Testis (tissue), 3 donors: ENCODE results near the gene GJB2. TPM values are rescaled to one million over a fixed set of nuclear protein-coding genes. Genes with fewer than 3 reads are reported as not detected.

ENCODE experiments used
- DNase-seq: peaks from one replicate; pipeline ENCODE4 v3.0.0-alpha.2; 2019
- H3K27ac ChIP-seq, 2 donors: fragments of 200-600 bp; sonication (generic); one replicate each; pipeline ENCODE4 v1.5.1; 2019
- H3K27me3 ChIP-seq: fragments of 200-600 bp; sonication (generic); one replicate; pipeline ENCODE4 v1.5.1; 2019
- H3K36me3 ChIP-seq: fragments of 200-600 bp; sonication (generic); one replicate; pipeline ENCODE4 v1.5.1; 2017; ENCODE audit warnings: low read depth; ENCODE audit errors: missing control alignments
- H3K4me1 ChIP-seq: fragments of 200-600 bp; sonication (generic); one replicate; pipeline ENCODE4 v1.5.1; 2019
- H3K4me3 ChIP-seq, 2 donors: fragments of 200-600 bp; sonication (generic); one replicate each; pipeline ENCODE4 v1.5.1; 2017 to 2019
- H3K9me3 ChIP-seq: fragments of 200-600 bp; sonication (generic); one replicate; pipeline ENCODE4 v1.5.1; 2017
- POLR2A ChIP-seq: fragments of 450-650 bp; IDR thresholded peaks from one replicate; pipeline ENCODE4 v1.6.1; 2017; ENCODE audit warnings: antibody characterized with exemption, mild to moderate bottlenecking, moderate library complexity
- WGBS, 2 donors: methylation state at CpG; one replicate each; pipeline ENCODE4 v1.1.5; 2018; 5-methylcytosine and 5-hydroxymethylcytosine counted together
- intact Hi-C: fragments of 100-400 bp; cut with DNase I; formaldehyde crosslinking; loops from one replicate; pipeline ENCODE4 v1.15.1; 2023; ENCODE audit warnings: low total_unique reads
- polyA plus RNA-seq: library from polyadenylated mRNA; stranded (reverse); fragments of 350-450 nt; fragmentation: Illumina TruSeq; extraction: RNeasy Lipid Tissue Mini Kit (QIAGEN cat#74804); gene quantifications from one replicate; pipeline ENCODE4 v1.2.3, GENCODE V29; 2014; ENCODE audit warnings: low read depth, low replicate concordance; ENCODE audit not compliant: insufficient read depth
- total RNA-seq, 2 donors: library from RNA; depleted of rRNA; stranded (reverse); fragments of >200 nt; gene quantifications; one replicate each; pipeline ENCODE4 v1.2.3, GENCODE V29; 2016
- TF ChIP-seq, protein P1 (sequence below), 3 experiments: fragments of 450-650 bp in 2 of 3; fragments of 200-600 bp in 1 of 3; sonication (generic) in 1 of 3; IDR thresholded peaks; one replicate each; pipeline ENCODE4 v1.5.1; 2016 to 2019; ENCODE audit warnings: antibody characterized with exemption in 3 of 3, mild to moderate bottlenecking in 2 of 3, moderate library complexity in 1 of 3

GJB2 gene
- total and polyA plus RNA-seq, 3 donors from 2014 or later = 2.5 to 3.1 (median 2.9) TPM

- Histone ChIP-seq H3K9me3 (no peaks in the 10 kb centered on the region), H3K4me3 (no peak overlapping the region), H3K27ac (no peak overlapping the region), H3K36me3 (no peaks in the 10 kb centered on the region), H3K27me3 (no peaks in the 10 kb centered on the region), H3K4me1 (no peaks in the 10 kb centered on the region)
- no peak for TF ChIP-seq POLR2A
- TF ChIP-seq, protein P1, sequence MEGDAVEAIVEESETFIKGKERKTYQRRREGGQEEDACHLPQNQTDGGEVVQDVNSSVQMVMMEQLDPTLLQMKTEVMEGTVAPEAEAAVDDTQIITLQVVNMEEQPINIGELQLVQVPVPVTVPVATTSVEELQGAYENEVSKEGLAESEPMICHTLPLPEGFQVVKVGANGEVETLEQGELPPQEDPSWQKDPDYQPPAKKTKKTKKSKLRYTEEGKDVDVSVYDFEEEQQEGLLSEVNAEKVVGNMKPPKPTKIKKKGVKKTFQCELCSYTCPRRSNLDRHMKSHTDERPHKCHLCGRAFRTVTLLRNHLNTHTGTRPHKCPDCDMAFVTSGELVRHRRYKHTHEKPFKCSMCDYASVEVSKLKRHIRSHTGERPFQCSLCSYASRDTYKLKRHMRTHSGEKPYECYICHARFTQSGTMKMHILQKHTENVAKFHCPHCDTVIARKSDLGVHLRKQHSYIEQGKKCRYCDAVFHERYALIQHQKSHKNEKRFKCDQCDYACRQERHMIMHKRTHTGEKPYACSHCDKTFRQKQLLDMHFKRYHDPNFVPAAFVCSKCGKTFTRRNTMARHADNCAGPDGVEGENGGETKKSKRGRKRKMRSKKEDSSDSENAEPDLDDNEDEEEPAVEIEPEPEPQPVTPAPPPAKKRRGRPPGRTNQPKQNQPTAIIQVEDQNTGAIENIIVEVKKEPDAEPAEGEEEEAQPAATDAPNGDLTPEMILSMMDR (IDR thresholded peaks at IDR 0.05) = no peak
- intact Hi-C loops = no loop called here
- no peak for DNase-seq
- WGBS, 2 donors = 50 to 57% methylated on average over 16 of the region's 16 CpGs
These were observed 14.0 kb upstream of the GJB2 start for GRCh38 chr13:20206698-20207235.

DNA sequence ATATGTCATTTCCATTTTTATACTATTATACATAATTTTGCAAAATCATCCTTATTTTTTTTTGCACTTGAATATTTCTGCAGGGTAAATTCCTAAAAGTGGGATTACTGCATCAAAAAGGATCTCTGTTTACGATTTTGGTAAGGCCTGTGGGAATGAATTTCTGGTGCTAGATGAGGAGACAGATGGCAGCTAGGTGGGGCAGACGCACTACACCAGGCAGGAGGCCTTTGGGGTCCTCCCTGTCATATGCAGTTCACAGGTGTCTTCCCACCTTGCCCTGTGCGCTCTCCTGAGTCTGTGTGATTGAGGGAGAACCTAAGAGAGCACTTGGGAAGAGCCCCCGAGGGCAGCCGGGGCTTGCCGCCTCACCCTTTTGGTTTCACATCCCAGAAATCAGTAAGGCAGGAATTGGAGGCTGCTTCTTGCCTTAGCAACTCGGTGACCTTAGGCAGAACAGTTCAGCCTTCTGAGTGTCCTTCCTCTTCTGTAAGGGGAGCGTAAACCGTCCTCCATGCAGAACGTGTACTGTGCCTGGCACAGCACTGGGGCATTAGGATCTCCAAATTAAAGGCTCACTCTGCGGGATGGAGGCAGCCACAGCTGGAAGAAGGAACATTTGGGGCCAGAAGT is 13.4 kb upstream of the GJB2 start:
- H3K36me3 ChIP-seq = no peaks in the 10 kb centered on the region
- H3K9me3 ChIP-seq = no peaks in the 10 kb centered on the region
- no peak overlapping the region for H3K4me3 ChIP-seq
- intact Hi-C loops = no loop called here
- no peaks in the 10 kb centered on the region for H3K27me3 ChIP-seq
- 50 to 55% methylated on average over 10 to 11 of the region's 11 CpGs for WGBS, 2 donors
- H3K27ac ChIP-seq = no peak overlapping the region
- TF ChIP-seq, protein P1 (IDR thresholded peaks at IDR 0.05) = no peak
- TF ChIP-seq POLR2A = no peak
- no peak for DNase-seq
- no peaks in the 10 kb centered on the region for H3K4me1 ChIP-seq

DNA sequence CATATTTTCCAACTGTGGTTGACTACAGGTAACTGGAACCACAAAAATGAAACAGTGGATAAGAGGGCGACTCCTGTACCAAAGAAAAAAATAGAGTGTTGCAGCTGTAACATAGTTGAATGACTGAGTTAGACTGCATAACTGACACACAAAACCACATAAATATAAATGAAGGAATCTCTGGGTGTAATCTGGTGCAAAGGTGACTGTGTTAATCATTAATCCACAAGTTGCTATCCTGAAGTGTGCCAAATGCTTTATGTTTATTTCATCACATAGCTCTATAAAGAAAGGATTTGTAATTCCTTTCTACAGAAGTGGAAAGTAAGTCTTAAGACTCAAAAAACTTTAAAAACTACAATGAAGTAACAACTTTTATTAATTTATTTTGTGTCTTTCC is 6.0 kb upstream of the GJB2 start:
- Histone ChIP-seq H3K36me3 (no peaks in the 10 kb centered on the region), H3K27ac (no peak overlapping the region), H3K4me3 (no peak overlapping the region), H3K9me3 (no peaks in the 10 kb centered on the region), H3K27me3 (no peaks in the 10 kb centered on the region), H3K4me1 (peaks cover 3% of the 10 kb centered on the region)
- TF ChIP-seq, protein P1 (IDR thresholded peaks at IDR 0.05) = no peak
- TF ChIP-seq POLR2A = no peak
- 79 to 91% methylated on average over 1 of the region's 1 CpG for WGBS, 2 donors
- intact Hi-C loops = no loop called here
- DNase-seq = no peak

GRCh38 chr13:20197361-20197834 is 4.7 kb upstream of the GJB2 start:
- intact Hi-C loops = no loop called here
- DNase-seq = peak; percentile 39
- no peak for TF ChIP-seq POLR2A
- TF ChIP-seq, protein P1 (IDR thresholded peaks at IDR 0.05) = peak; percentile 6 to 76 (median 33)

DNA sequence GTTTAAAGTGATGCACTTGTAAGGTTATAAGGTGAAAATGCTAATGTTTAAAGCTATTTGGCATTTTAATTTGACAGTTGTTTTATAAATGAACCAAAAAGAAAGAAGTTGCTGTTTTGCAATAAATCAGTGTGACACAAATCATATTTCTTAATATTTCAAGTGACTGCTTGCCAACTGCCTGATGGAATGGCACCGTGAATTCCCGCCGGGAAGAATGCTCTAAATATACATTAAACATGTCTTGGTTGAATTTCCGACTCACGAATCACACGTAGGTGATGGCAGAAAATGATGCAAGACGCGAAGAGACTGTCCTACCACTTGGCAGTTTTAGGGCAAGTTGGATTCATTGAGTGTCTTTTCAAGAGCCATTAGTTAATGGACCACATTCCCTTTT is 3.1 kb upstream of the GJB2 start:
- Histone ChIP-seq H3K36me3 (no peaks in the 10 kb centered on the region), H3K27me3 (no peaks in the 10 kb centered on the region), H3K9me3 (no peaks in the 10 kb centered on the region), H3K27ac (no peak overlapping the region), H3K4me3 (no peak overlapping the region), H3K4me1 (peaks cover 11% of the 10 kb centered on the region)
- TF ChIP-seq, protein P1 (IDR thresholded peaks at IDR 0.05) = no peak
- TF ChIP-seq POLR2A = no peak
- WGBS, 2 donors = 82 to 86% methylated on average over 8 of the region's 8 CpGs
- DNase-seq = no peak
- intact Hi-C loops = no loop called here

More at GRCh38 chr13:20197361-20197834, 4.7 kb upstream of the GJB2 start:
- Histone ChIP-seq H3K27me3 (no peaks in the 10 kb centered on the region), H3K27ac (no peak overlapping the region), H3K4me3 (no peak overlapping the region), H3K4me1 (peaks cover 4% of the 10 kb centered on the region), H3K9me3 (no peaks in the 10 kb centered on the region), H3K36me3 (no peaks in the 10 kb centered on the region)
- WGBS, 2 donors = 10 to 14% methylated on average over 5 of the region's 5 CpGs
